H1 (cell line): ENCODE results near the gene C1orf210. TPM values are rescaled to one million over a fixed set of nuclear protein-coding genes. Genes with fewer than 3 reads are reported as not detected.

Experiments
- CTCF ChIA-PET: fragments of 300-600 bp; sonication (Branson Sonifier 250); formaldehyde crosslinking; loops from one replicate; lab custom pipeline; 2021; ENCODE audit not compliant: partially characterized antibody; lab: Charles Lee
- POLR2A ChIA-PET: fragments of 300-600 bp; sonication (Branson Sonifier 250); formaldehyde crosslinking; loops from one replicate; lab custom pipeline; 2021; ENCODE audit warnings: inconsistent platforms; ENCODE audit not compliant: partially characterized antibody; lab: Charles Lee
- DNase-seq, 2 experiments: peaks; one replicate each; pipeline versions ENCODE4 v3.0.0 to v3.0.0-alpha.2; 2010 to 2022; ENCODE audit warnings: low spot score in 2 of 2, low read depth in 1 of 2, mixed read lengths in 1 of 2
- FAIRE-seq: peaks from 2 replicates; lab custom pipeline; 2011; peaks lifted over from hg19 to GRCh38; lab: Jason Lieb, UNC
- H2AFZ ChIP-seq: 2 replicates; pipeline ENCODE4 v1.8.1; 2012; ENCODE audit warnings: low read length, inconsistent platforms
- H2AK5ac ChIP-seq: 2 replicates; pipeline ENCODE4 v1.6.1; 2013; ENCODE audit warnings: low read depth, low read length
- H2BK120ac ChIP-seq: replicated peaks from 2 replicates; pipeline ENCODE3; 2013; ENCODE audit warnings: low read depth, low read length, inconsistent platforms
- H2BK12ac ChIP-seq: 2 replicates; pipeline ENCODE4 v1.6.1; 2013; ENCODE audit warnings: low read depth, low read length
- H2BK15ac ChIP-seq: 2 replicates; pipeline ENCODE4 v1.6.1; 2013; ENCODE audit warnings: low read length
- H2BK20ac ChIP-seq: 2 replicates; pipeline ENCODE4 v1.6.1; 2013; ENCODE audit warnings: low read length
- H2BK5ac ChIP-seq: 2 replicates; pipeline ENCODE4 v1.6.1; 2013; ENCODE audit warnings: low read depth, low read length
- H3K14ac ChIP-seq: 2 replicates; pipeline ENCODE4 v1.6.1; 2013; ENCODE audit warnings: inconsistent platforms; ENCODE audit not compliant: insufficient read length
- H3K18ac ChIP-seq: 2 replicates; pipeline ENCODE4 v1.6.1; 2013; ENCODE audit warnings: low read length; ENCODE audit errors: extremely low read depth
- H3K23ac ChIP-seq: 2 replicates; pipeline ENCODE4 v1.6.1; 2013; ENCODE audit warnings: inconsistent platforms; ENCODE audit not compliant: insufficient read length
- H3K23me2 ChIP-seq: 2 replicates; pipeline ENCODE4 v1.6.1; 2013; ENCODE audit warnings: low read depth, low read length
- H3K27ac ChIP-seq: 2 replicates; pipeline ENCODE4 v1.6.1; 2011; ENCODE audit warnings: low read depth, low read length, inconsistent platforms
- H3K27me3 ChIP-seq, 4 experiments: replicated peaks in 1 of 4; 1 replicate in 1 of 4; 2 replicates in 3 of 4; pipeline versions ENCODE4 v1.6.1 to v1.8.1; 2011 to 2013; ENCODE audit warnings: low read length in 3 of 4, mild to moderate bottlenecking in 3 of 4, inconsistent platforms in 2 of 4, mixed read lengths in 2 of 4, moderate library complexity in 1 of 4; ENCODE audit not compliant: control insufficient read depth in 3 of 4, insufficient read depth in 3 of 4; ENCODE audit errors: extremely low read depth in 1 of 4
- H3K36me3 ChIP-seq, 4 experiments: 2 replicates each; pipeline versions ENCODE4 v1.6.1 to v1.8.1; 2011 to 2013; ENCODE audit warnings: mild to moderate bottlenecking in 4 of 4, low read length in 3 of 4, moderate library complexity in 2 of 4, control low read depth in 1 of 4, inconsistent platforms in 1 of 4; ENCODE audit not compliant: insufficient read depth in 4 of 4, control insufficient read depth in 2 of 4
- H3K4ac ChIP-seq: replicated peaks from 2 replicates; pipeline ENCODE3; 2013; ENCODE audit warnings: low read length, low read depth, mixed read lengths, inconsistent platforms; ENCODE audit not compliant: insufficient read length
- H3K4me1 ChIP-seq, 4 experiments: replicated peaks in 1 of 4; 1 replicate in 1 of 4; 2 replicates in 3 of 4; pipeline versions ENCODE4 v1.6.1 to v1.8.1; 2011 to 2013; ENCODE audit warnings: low read length in 3 of 4, inconsistent platforms in 2 of 4, mixed read lengths in 1 of 4; ENCODE audit not compliant: insufficient read depth in 4 of 4, control insufficient read depth in 3 of 4
- H3K4me2 ChIP-seq, 2 experiments: 2 replicates each; pipeline versions ENCODE4 v1.6.1 to v1.8.1; 2011 to 2013; ENCODE audit warnings: low read depth in 2 of 2, low read length in 2 of 2, control low read depth in 1 of 2, inconsistent platforms in 1 of 2, mild to moderate bottlenecking in 1 of 2; ENCODE audit not compliant: insufficient read depth in 1 of 2
- H3K4me3 ChIP-seq, 4 experiments: fragments of 200-600, 300-600 bp in 1 of 4; sonication (generic), shearing (Covaris generic), sonication (Bioruptor Twin) in 1 of 4; 2 replicates each; pipeline versions ENCODE4 v1.5.1 to v1.8.1; 2011 to 2016; ENCODE audit warnings: low read length in 4 of 4, low read depth in 3 of 4, control low read depth in 2 of 4, inconsistent platforms in 2 of 4, mild to moderate bottlenecking in 2 of 4, mixed read lengths in 1 of 4, moderate library complexity in 1 of 4; ENCODE audit not compliant: insufficient read depth in 2 of 4; ENCODE audit errors: extremely low read depth in 1 of 4
- H3K56ac ChIP-seq: replicated peaks from 2 replicates; pipeline ENCODE3; 2013; ENCODE audit warnings: low read depth, mild to moderate bottlenecking, mixed read lengths, low read length, inconsistent platforms; ENCODE audit not compliant: insufficient read length
- H3K79me1 ChIP-seq: 2 replicates; pipeline ENCODE4 v1.6.1; 2013; ENCODE audit warnings: low read depth, low read length, control low read depth
- H3K79me2 ChIP-seq, 2 experiments: 2 replicates each; pipeline versions ENCODE4 v1.6.1 to v1.8.1; 2012 to 2013; ENCODE audit warnings: low read length in 2 of 2, mild to moderate bottlenecking in 2 of 2, inconsistent platforms in 1 of 2; ENCODE audit not compliant: insufficient read depth in 2 of 2, control insufficient read depth in 1 of 2
- H3K9ac ChIP-seq, 4 experiments: replicated peaks in 1 of 4; 1 replicate in 1 of 4; 2 replicates in 3 of 4; pipeline versions ENCODE4 v1.6.1 to v1.8.1; 2011 to 2013; ENCODE audit warnings: low read depth in 3 of 4, low read length in 3 of 4, control low read depth in 2 of 4, mild to moderate bottlenecking in 2 of 4, moderate library complexity in 2 of 4, inconsistent platforms in 1 of 4; ENCODE audit errors: extremely low read depth in 1 of 4
- H3K9me3 ChIP-seq, 2 experiments: 2 replicates each; pipeline versions ENCODE4 v1.6.1 to v1.8.1; 2012 to 2013; ENCODE audit warnings: mild to moderate bottlenecking in 2 of 2, moderate library complexity in 2 of 2, control low read depth in 1 of 2, inconsistent platforms in 1 of 2, low read depth in 1 of 2, low read length in 1 of 2, mixed read lengths in 1 of 2; ENCODE audit not compliant: insufficient read depth in 2 of 2
- H4K20me1 ChIP-seq, 2 experiments: replicated peaks in 1 of 2; 2 replicates each; pipeline versions ENCODE3 to v1.8.1; 2011 to 2013; ENCODE audit warnings: inconsistent platforms in 2 of 2, low read length in 2 of 2, mild to moderate bottlenecking in 1 of 2; ENCODE audit not compliant: insufficient read depth in 2 of 2, control insufficient read depth in 1 of 2
- H4K5ac ChIP-seq: 2 replicates; pipeline ENCODE4 v1.6.1; 2013; ENCODE audit warnings: low read length, low read depth, mixed read lengths, inconsistent platforms; ENCODE audit not compliant: insufficient read length
- H4K8ac ChIP-seq: 2 replicates; pipeline ENCODE4 v1.8.0; 2013; ENCODE audit warnings: mild to moderate bottlenecking, moderate library complexity, low read length, inconsistent platforms; ENCODE audit not compliant: insufficient read depth; ENCODE audit errors: extremely low read depth
- H4K91ac ChIP-seq: replicated peaks from 2 replicates; pipeline ENCODE3; 2013; ENCODE audit warnings: low read length, mixed read lengths, inconsistent platforms; ENCODE audit not compliant: insufficient read length
- CBX5 ChIP-seq: fragments of 300-800, 300-1000 bp; sonication (generic); IDR thresholded peaks from 2 replicates; pipeline ENCODE4 v1.7.1; 2016; ENCODE audit warnings: antibody characterized with exemption, low read length, low read depth
- WGBS, 2 experiments: shearing (Covaris generic) in 1 of 2; methylation state at CpG; one replicate each; pipeline versions ENCODE4 v1.1.6 to v1.1.7; 2013 to 2015; ENCODE audit warnings: low lambda C conversion rate in 2 of 2, mixed read lengths in 2 of 2, inconsistent platforms in 1 of 2, low coverage in 1 of 2, missing lambda C conversion rate in 1 of 2; ENCODE audit not compliant: insufficient replicate concordance in 2 of 2, insufficient coverage in 1 of 2, insufficient read length in 1 of 2; ENCODE audit errors: extremely low coverage in 1 of 2, missing lambda C conversion rate in 1 of 2; 5-methylcytosine and 5-hydroxymethylcytosine counted together
- polyA plus RNA-seq, 7 experiments: library from polyadenylated mRNA; depleted of rRNA in 3 of 7; stranded (reverse) in 5 of 7; unstranded in 2 of 7; fragments of >200 nt in 5 of 7; fragments of 200-250 nt in 2 of 7; gene quantifications; 1 replicate in 5 of 7; 2 replicates in 1 of 7; 4 replicates in 1 of 7; pipeline versions ENCODE4 v1.2.1 to v1.2.3, GENCODE V29; 2011 to 2013; ENCODE audit warnings: missing spikeins in 2 of 7, mixed read lengths in 2 of 7
- total RNA-seq: library from RNA; stranded (reverse); fragmentation: NEBNext Ultra II Directional; extraction: Animal tissue kit (Norgen Biotek cat#: 25700); gene quantifications from 2 replicates; pipeline ENCODE4 v1.2.1, GENCODE V29; 2021

C1orf210 gene
- total and polyA plus RNA-seq, 2 of the 8 experiments (the other 6 are each of a cell fraction or from before 2014, with no cell fraction given): 12.0 to 27.9 TPM

GRCh38 chr1:43298055-43298454 is 12.7 kb upstream of the C1orf210 start:
- no peak overlapping the region for H3K56ac ChIP-seq
- POLR2A ChIA-PET: interaction anchor here (0.7 to 1.4 kb wide), 2 partner anchors 13 to 26 kb away, joined by 3 read pairs; no protein-coding TSS in a partner anchor
- 94% methylated on average over 1 of the region's 1 CpG; no CpG with 5 or more reads in 1 of the 2 experiments for WGBS, 2 experiments
- no peak overlapping the region for H3K27ac ChIP-seq
- peaks cover 1 to 8% (median 6%) of the 10 kb centered on the region in 4 experiments; a peak in 5 of 7 replicates for H3K4me1 ChIP-seq
- no peaks in the 10 kb centered on the region for H3K79me2 ChIP-seq
- H4K8ac ChIP-seq: no peak overlapping the region
- H3K9me3 ChIP-seq: no peaks in the 10 kb centered on the region
- no peak overlapping the region for H3K14ac ChIP-seq
- H3K9ac ChIP-seq: no peak overlapping the region
- no peaks in the 10 kb centered on the region for H3K36me3 ChIP-seq
- no peaks in the 10 kb centered on the region for H3K79me1 ChIP-seq
- H2BK120ac ChIP-seq: no peak overlapping the region
- FAIRE-seq: no peak
- CTCF ChIA-PET: interaction anchor here (1.5 kb wide), 1 partner anchor 18 kb away, joined by 3 read pairs; no protein-coding TSS in a partner anchor
- no peak overlapping the region for H3K23ac ChIP-seq
- no peak overlapping the region for H2BK20ac ChIP-seq
- DNase-seq: no peak
- H4K5ac ChIP-seq: no peak overlapping the region
- no peaks in the 10 kb centered on the region; the same call in 1 of the 2 replicates for H3K23me2 ChIP-seq
- H2BK12ac ChIP-seq: no peak overlapping the region
- H3K4me3 ChIP-seq: no peak overlapping the region
- H2BK5ac ChIP-seq: no peak overlapping the region
- H4K20me1 ChIP-seq: no peaks in the 10 kb centered on the region
- H3K4ac ChIP-seq: no peak overlapping the region
- H2BK15ac ChIP-seq: no peak overlapping the region
- H3K18ac ChIP-seq: no peak overlapping the region
- no peak for TF ChIP-seq CBX5
- TF ChIP-seq, all 59 proteins: peak for 0
- H2AK5ac ChIP-seq: no peak overlapping the region
- H2AFZ ChIP-seq: no peak overlapping the region
- H4K91ac ChIP-seq: no peak overlapping the region
- no peak overlapping the region for H3K4me2 ChIP-seq
- no peaks in the 10 kb centered on the region for H3K27me3 ChIP-seq
